Thoracic aorta (tissue), 2 donors: ENCODE data around the gene THADA. TPM values are rescaled to one million over a fixed set of nuclear protein-coding genes. Genes with fewer than 3 reads are reported as not detected.

Experiments used
- ATAC-seq: fragments of 150-250 bp; one replicate; pipeline ENCODE4 v1.8.0; 2017; ENCODE audit warnings: low read depth; ENCODE audit not compliant: insufficient number of reproducible peaks, low FRiP score
- DNase-seq: peaks from one replicate; pipeline ENCODE4 v3.0.0-alpha.2; 2020; ENCODE audit warnings: low spot score
- H3K27ac ChIP-seq, 2 donors: fragments of 200-600 bp; sonication (generic); 1 replicate in 1 of 2; 2 replicates in 1 of 2; pipeline ENCODE4 v1.5.1; 2016; ENCODE audit warnings: mild to moderate bottlenecking in 2 of 2, moderate library complexity in 2 of 2
- H3K27me3 ChIP-seq: fragments of 200-600 bp; sonication (generic); replicated peaks from 2 replicates; pipeline ENCODE4 v1.6.0; 2016; ENCODE audit warnings: mild to moderate bottlenecking; ENCODE audit not compliant: insufficient read depth
- H3K36me3 ChIP-seq: fragments of 200-600 bp; sonication (generic); one replicate; pipeline ENCODE4 v1.5.1; 2016
- H3K4me1 ChIP-seq, 2 donors: fragments of 200-600 bp; sonication (generic); 1 replicate in 1 of 2; 2 replicates in 1 of 2; pipeline versions ENCODE4 v1.5.1 to v1.6.0; 2016; ENCODE audit warnings: low read depth in 2 of 2, mild to moderate bottlenecking in 1 of 2; ENCODE audit not compliant: control insufficient read depth in 1 of 2
- H3K4me3 ChIP-seq: fragments of 200-600 bp; sonication (generic); 2 replicates; pipeline ENCODE4 v1.5.1; 2016; ENCODE audit warnings: mild to moderate bottlenecking
- H3K9me3 ChIP-seq: fragments of 200-600 bp; sonication (generic); 2 replicates; pipeline ENCODE4 v1.5.1; 2016
- CTCF ChIP-seq: fragments of 200-600 bp; sonication (generic); IDR thresholded peaks from one replicate; pipeline ENCODE4 v1.5.1; 2019; ENCODE audit warnings: antibody characterized with exemption
- total RNA-seq, 2 donors: library from RNA; depleted of rRNA; stranded (reverse); fragments of >200 nt; gene quantifications; one replicate each; pipeline versions ENCODE4 v1.1.0 to v1.2.3, GENCODE V29; 2016

THADA gene
- total RNA-seq, 2 donors from 2014 or later = 33.3 to 46.6 TPM

GRCh38 chr2:43212216-43212835 lies 383.5 kb downstream of the THADA start:
- Histone ChIP-seq H3K27me3 (no peaks in the 10 kb centered on the region), H3K27ac (peak overlapping the region in 1 of 2 donors; percentile 8), H3K9me3 (no peaks in the 10 kb centered on the region), H3K4me1 (peaks cover 11 to 30% of the 10 kb centered on the region in 2 donors), H3K36me3 (no peaks in the 10 kb centered on the region), H3K4me3 (no peak overlapping the region)
- DNase-seq = no peak
- no peak for TF ChIP-seq CTCF
- no peak for ATAC-seq

DNA sequence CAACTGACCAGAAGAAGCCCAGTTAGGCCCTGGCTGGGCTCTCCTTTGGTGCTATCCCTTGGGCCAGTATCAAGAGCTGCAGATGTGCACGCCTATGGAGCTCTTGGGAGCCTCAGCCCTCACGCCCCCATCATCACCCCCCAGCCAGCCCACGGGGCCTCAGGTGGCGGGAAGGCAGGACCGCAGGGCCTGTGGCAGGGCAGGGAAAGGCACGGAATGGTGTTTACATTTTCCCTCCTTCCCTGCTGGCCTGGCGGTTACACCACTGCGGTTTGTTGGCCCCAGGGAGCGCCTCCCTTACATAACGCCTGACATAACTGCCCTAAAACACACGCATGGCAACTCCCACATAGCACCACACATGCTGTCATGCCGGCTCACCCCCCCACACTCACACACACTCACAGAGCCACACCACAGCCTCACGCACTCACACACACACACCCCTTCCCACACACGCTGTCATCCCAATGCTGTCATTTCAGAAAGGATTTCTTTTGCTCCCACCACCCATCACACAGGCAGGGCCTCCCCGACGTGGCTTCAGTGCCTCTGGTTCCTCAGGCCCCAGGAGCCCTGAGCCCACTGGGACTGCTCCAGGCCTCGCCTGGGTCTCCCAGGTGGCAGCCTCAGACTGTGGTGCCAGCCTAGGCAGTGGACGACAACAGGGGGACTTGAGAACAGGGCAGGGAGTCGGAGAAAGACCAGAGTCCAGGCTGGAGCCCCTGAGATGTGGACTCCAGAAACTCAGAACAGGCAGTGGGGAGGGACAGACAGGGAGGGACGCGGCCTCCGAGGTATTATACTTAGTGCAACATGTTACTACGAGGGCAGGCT lies 385.2 kb downstream of the THADA start:
- Histone ChIP-seq H3K27ac (no peak overlapping the region), H3K36me3 (no peaks in the 10 kb centered on the region), H3K27me3 (no peaks in the 10 kb centered on the region), H3K4me3 (no peak overlapping the region), H3K9me3 (no peaks in the 10 kb centered on the region), H3K4me1 (peaks cover 6 to 18% of the 10 kb centered on the region in 2 donors)
- no peak for TF ChIP-seq CTCF
- DNase-seq (peak; percentile 38), ATAC-seq (no peak)

DNA sequence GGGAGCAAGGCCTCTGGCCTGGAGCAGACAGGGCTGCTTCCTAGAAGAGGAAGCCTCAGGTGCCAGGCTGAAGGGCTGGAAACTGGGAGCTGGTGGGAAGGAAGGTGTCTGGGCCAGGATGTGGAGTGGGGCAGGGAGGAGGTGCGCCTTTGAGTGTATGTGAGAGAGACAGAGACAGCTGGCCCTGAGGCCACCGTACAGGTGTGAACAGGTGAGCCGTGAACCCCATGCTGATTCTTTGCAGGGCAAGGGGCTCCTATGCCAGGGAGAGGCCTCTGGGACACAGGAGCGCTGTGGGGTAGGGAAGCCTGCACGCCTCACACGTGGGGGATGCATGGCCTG lies 385.7 kb downstream of the THADA start:
- no peak for DNase-seq
- TF ChIP-seq CTCF = no peak
- Histone ChIP-seq H3K4me1 (peaks cover 4 to 12% of the 10 kb centered on the region in 2 donors), H3K9me3 (no peaks in the 10 kb centered on the region), H3K36me3 (no peaks in the 10 kb centered on the region), H3K27me3 (no peaks in the 10 kb centered on the region), H3K4me3 (no peak overlapping the region), H3K27ac (no peak overlapping the region)
- ATAC-seq = no peak

DNA sequence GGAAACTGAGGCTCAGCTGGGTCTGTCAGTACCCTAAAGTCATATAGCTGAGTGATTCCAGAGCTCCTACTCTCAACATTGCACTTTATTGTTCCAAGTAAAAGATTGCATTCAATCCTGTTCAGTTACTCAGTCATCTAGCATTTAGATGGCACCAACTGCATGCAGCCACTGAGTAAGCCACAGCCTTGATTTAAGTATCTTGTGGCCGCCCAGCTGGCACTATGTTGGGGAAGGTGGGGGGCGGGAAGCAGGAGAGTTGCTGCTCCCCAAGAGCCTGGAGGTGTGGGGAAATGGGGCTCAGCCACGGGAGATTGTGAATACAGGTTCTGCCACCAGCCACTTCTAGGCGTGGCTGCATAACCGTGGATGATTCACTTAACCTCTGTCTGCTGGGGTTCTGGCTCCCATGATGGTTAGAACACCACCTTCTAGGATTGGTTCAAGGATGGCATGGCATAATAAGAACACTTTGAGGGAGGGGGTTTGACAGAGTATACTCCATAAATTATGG lies 386.6 kb downstream of the THADA start:
- Histone ChIP-seq H3K4me1 (peaks cover 4 to 12% of the 10 kb centered on the region in 2 donors), H3K4me3 (no peak overlapping the region), H3K36me3 (no peaks in the 10 kb centered on the region), H3K9me3 (no peaks in the 10 kb centered on the region), H3K27ac (no peak overlapping the region), H3K27me3 (no peaks in the 10 kb centered on the region)
- TF ChIP-seq CTCF = no peak
- ATAC-seq (no peak), DNase-seq (no peak)

DNA sequence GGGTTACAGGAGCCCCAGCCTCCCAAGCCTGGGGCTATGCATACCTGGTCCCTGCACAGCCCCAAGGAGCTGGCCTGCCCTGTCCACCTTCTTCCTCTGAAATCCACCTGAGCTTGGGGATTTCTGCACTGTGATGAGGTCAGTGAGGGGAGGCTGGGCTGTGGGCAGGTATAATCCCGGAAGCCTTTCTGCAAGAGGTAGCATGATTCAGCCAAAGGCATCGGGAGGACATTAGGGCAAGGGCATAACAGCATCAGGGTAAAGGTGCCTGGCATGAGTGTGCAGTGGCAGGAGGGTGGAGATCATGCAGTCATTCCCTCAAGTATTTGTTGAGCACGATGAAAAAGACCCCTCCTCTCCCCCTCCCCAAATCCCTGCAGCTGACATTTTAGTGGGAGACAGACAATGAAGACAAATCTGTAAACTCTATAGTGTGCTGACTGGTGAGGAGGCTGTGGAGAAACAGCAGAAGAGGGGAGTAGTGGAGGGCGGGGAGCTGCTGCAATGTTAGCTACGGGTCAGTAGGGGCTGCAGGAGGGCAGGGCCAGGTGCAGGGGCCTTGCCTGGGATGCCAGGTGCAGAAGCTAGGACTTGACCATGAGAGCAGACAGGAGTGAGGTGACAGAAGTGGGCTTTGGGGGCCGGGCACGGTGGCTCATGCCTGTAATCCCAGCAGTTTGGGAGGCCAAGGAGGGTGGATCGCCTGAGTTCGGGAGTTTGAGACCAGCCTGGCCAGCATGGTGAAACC lies 388.1 kb downstream of the THADA start:
- Histone ChIP-seq H3K27ac (no peak overlapping the region), H3K4me3 (no peak overlapping the region), H3K4me1 (peaks cover 4 to 12% of the 10 kb centered on the region in 2 donors), H3K36me3 (no peaks in the 10 kb centered on the region), H3K9me3 (no peaks in the 10 kb centered on the region), H3K27me3 (no peaks in the 10 kb centered on the region)
- TF ChIP-seq CTCF = no peak
- ATAC-seq (no peak), DNase-seq (no peak)
